Neural cell (in vitro differentiated cells): ENCODE results near the gene SUSD4. TPM values are rescaled to one million over a fixed set of nuclear protein-coding genes. Genes with fewer than 3 reads are reported as not detected.

ENCODE experiments used
- H2AFZ ChIP-seq: fragments of 200-600, 300-800 bp; sonication (generic), shearing (Covaris generic); 2 replicates; pipeline ENCODE4 v1.6.0; 2014; ENCODE audit warnings: low read depth, mild to moderate bottlenecking, antibody characterized with exemption, low read length, moderate library complexity
- H3F3A ChIP-seq: fragments of 200-600 bp; shearing (Covaris generic); 2 replicates; pipeline ENCODE4 v1.6.1; 2016; ENCODE audit warnings: mild to moderate bottlenecking, moderate library complexity, mixed read lengths, antibody characterized with exemption, low read length; ENCODE audit not compliant: insufficient read depth, poor library complexity, severe bottlenecking
- H3K27ac ChIP-seq: fragments of 200-600, 300-800 bp; sonication (generic), shearing (Covaris generic); 2 replicates; pipeline ENCODE4 v1.5.1; 2014; ENCODE audit warnings: mild to moderate bottlenecking, low read length, moderate library complexity
- H3K27me3 ChIP-seq: fragments of 300-800, 200-600 bp; sonication (generic), shearing (Covaris generic); 2 replicates; pipeline ENCODE4 v1.6.0; 2014; ENCODE audit warnings: mild to moderate bottlenecking, low read depth, low read length, moderate library complexity; ENCODE audit not compliant: insufficient read depth
- H3K36me3 ChIP-seq: fragments of 300-800, 200-600 bp; sonication (generic), shearing (Covaris generic); 2 replicates; pipeline ENCODE4 v1.5.1; 2014; ENCODE audit warnings: mild to moderate bottlenecking, antibody characterized with exemption, low read length, moderate library complexity; ENCODE audit not compliant: insufficient read depth
- H3K4me2 ChIP-seq: fragments of 300-800, 200-600 bp; sonication (generic), shearing (Covaris generic); 2 replicates; pipeline ENCODE4 v1.6.0; 2014; ENCODE audit warnings: mild to moderate bottlenecking, low read length
- H3K4me3 ChIP-seq: fragments of 300-800, 200-600 bp; sonication (generic), shearing (Covaris generic); 2 replicates; pipeline ENCODE4 v1.5.1; 2014; ENCODE audit warnings: mild to moderate bottlenecking, low read length, moderate library complexity
- H3K79me2 ChIP-seq: fragments of 200-600 bp; shearing (Covaris generic); replicated peaks from 2 replicates; pipeline ENCODE4 v1.6.0; 2014; ENCODE audit warnings: mild to moderate bottlenecking, low read length, moderate library complexity; ENCODE audit not compliant: insufficient read depth
- H3K9ac ChIP-seq: fragments of 300-800, 200-600 bp; sonication (generic), shearing (Covaris generic); 2 replicates; pipeline ENCODE4 v1.6.1; 2016; ENCODE audit warnings: mild to moderate bottlenecking, low read length, mixed read lengths
- H3K9me2 ChIP-seq: fragments of 200-600 bp; shearing (Covaris generic); 2 replicates; pipeline ENCODE4 v1.6.1; 2016; ENCODE audit warnings: mild to moderate bottlenecking, low read length, mixed read lengths; ENCODE audit not compliant: insufficient read depth
- H3K9me3 ChIP-seq: fragments of 200-600, 300-800 bp; sonication (generic), shearing (Covaris generic); 2 replicates; pipeline ENCODE4 v1.6.1; 2016; ENCODE audit warnings: mild to moderate bottlenecking, mixed run types, low read length, moderate library complexity, mixed read lengths
- H4K20me1 ChIP-seq: fragments of 200-600 bp; shearing (Covaris generic); 2 replicates; pipeline ENCODE4 v1.6.1; 2016; ENCODE audit warnings: mild to moderate bottlenecking, mixed run types; ENCODE audit not compliant: insufficient read depth
- EP300 ChIP-seq: fragments of 450-650 bp; conservative IDR thresholded peaks from 2 replicates; pipeline ENCODE4 v1.6.1; 2014; ENCODE audit warnings: antibody characterized with exemption, mild to moderate bottlenecking, moderate library complexity; ENCODE audit not compliant: poor library complexity, severe bottlenecking
- EZH2 ChIP-seq: fragments of 200-600, 300-800 bp; shearing (Covaris generic), sonication (generic); IDR thresholded peaks from 2 replicates; pipeline ENCODE4 v1.6.1; 2014; ENCODE audit warnings: antibody characterized with exemption, low read length, borderline replicate concordance, mild to moderate bottlenecking; ENCODE audit not compliant: insufficient read depth, poor library complexity, severe bottlenecking
- MXI1 ChIP-seq: fragments of 450-650 bp; conservative IDR thresholded peaks from 2 replicates; pipeline ENCODE4 v1.6.1; 2014; ENCODE audit warnings: antibody characterized with exemption, mild to moderate bottlenecking; ENCODE audit not compliant: poor library complexity, severe bottlenecking
- POLR2AphosphoS5 ChIP-seq: IDR thresholded peaks from 2 replicates; pipeline ENCODE4 v1.6.1; 2012
- RAD21 ChIP-seq: fragments of 450-650 bp; conservative IDR thresholded peaks from 2 replicates; pipeline ENCODE4 v1.6.1; 2014; ENCODE audit warnings: antibody characterized with exemption, mild to moderate bottlenecking, moderate library complexity
- SMC3 ChIP-seq: fragments of 450-650 bp; conservative IDR thresholded peaks from 2 replicates; pipeline ENCODE4 v1.6.1; 2014; ENCODE audit warnings: antibody characterized with exemption, mild to moderate bottlenecking, moderate library complexity; ENCODE audit not compliant: poor library complexity
- TAF1 ChIP-seq: IDR thresholded peaks from 2 replicates; pipeline ENCODE4 v1.6.1; 2012; ENCODE audit warnings: low read depth
- polyA plus RNA-seq: library from polyadenylated mRNA; depleted of rRNA; stranded (reverse); fragments of >200 nt; gene quantifications from 2 replicates; pipeline ENCODE4 v1.2.3, GENCODE V29; 2014
- TF ChIP-seq, protein P1 (sequence below): IDR thresholded peaks from 2 replicates; pipeline ENCODE4 v1.6.1; 2012; ENCODE audit warnings: borderline replicate concordance
- TF ChIP-seq, protein P2 (sequence below): fragments of 450-650 bp; IDR thresholded peaks from 2 replicates; pipeline ENCODE4 v1.5.1; 2014; ENCODE audit warnings: antibody characterized with exemption, mild to moderate bottlenecking, moderate library complexity; ENCODE audit not compliant: poor library complexity, severe bottlenecking

The SUSD4 gene
- polyA plus RNA-seq, 1 donor from 2014 or later, result 31.5 TPM

DNA sequence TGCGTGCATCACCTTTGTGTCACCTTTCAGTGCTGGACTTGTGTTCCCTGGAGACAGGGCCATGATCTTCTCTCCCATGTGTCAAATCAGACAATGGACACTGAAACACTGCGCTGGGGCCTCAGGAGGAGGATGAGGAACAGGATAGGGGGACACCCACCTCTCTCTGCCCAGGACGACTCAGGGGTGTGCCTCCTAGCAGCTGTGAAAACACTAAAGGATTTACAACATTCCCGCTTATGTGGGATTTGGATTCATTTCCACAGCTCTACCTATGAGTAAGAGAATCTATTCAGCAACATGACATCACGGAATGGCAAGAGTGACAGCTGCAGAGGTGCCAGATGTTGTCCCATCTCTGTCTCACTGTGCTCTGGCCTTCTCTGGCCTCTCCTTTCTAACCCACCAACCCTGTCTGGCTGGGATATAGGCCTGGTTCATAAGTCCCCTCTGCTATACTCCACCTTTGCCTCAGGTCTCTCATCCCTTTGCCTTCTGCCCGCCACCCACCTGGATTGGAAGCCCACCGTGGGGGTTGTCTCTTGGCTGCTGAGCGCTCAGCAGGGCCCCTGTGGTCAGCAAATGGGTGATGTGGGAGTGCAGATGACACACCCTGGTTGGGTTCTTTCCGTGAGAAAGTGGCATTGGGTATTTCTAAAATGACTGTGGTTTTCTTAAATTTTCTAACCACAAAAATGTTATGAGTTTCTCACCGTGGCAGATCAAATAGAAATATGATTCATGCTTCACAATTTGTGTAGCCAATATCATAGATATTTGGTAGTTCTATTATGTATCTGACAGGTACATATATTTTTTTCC lies 173.9 kb downstream of the SUSD4 start:
- H3K4me2 ChIP-seq, result no peak overlapping the region
- H3K27ac ChIP-seq, result no peak overlapping the region
- TF ChIP-seq EZH2 (no peak), POLR2AphosphoS5 (no peak), RAD21 (no peak), SMC3 (no peak), TAF1 (no peak), EP300 (no peak), MXI1 (no peak)
- TF ChIP-seq, protein P1, sequence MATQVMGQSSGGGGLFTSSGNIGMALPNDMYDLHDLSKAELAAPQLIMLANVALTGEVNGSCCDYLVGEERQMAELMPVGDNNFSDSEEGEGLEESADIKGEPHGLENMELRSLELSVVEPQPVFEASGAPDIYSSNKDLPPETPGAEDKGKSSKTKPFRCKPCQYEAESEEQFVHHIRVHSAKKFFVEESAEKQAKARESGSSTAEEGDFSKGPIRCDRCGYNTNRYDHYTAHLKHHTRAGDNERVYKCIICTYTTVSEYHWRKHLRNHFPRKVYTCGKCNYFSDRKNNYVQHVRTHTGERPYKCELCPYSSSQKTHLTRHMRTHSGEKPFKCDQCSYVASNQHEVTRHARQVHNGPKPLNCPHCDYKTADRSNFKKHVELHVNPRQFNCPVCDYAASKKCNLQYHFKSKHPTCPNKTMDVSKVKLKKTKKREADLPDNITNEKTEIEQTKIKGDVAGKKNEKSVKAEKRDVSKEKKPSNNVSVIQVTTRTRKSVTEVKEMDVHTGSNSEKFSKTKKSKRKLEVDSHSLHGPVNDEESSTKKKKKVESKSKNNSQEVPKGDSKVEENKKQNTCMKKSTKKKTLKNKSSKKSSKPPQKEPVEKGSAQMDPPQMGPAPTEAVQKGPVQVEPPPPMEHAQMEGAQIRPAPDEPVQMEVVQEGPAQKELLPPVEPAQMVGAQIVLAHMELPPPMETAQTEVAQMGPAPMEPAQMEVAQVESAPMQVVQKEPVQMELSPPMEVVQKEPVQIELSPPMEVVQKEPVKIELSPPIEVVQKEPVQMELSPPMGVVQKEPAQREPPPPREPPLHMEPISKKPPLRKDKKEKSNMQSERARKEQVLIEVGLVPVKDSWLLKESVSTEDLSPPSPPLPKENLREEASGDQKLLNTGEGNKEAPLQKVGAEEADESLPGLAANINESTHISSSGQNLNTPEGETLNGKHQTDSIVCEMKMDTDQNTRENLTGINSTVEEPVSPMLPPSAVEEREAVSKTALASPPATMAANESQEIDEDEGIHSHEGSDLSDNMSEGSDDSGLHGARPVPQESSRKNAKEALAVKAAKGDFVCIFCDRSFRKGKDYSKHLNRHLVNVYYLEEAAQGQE, result no peak
- TF ChIP-seq, protein P2, sequence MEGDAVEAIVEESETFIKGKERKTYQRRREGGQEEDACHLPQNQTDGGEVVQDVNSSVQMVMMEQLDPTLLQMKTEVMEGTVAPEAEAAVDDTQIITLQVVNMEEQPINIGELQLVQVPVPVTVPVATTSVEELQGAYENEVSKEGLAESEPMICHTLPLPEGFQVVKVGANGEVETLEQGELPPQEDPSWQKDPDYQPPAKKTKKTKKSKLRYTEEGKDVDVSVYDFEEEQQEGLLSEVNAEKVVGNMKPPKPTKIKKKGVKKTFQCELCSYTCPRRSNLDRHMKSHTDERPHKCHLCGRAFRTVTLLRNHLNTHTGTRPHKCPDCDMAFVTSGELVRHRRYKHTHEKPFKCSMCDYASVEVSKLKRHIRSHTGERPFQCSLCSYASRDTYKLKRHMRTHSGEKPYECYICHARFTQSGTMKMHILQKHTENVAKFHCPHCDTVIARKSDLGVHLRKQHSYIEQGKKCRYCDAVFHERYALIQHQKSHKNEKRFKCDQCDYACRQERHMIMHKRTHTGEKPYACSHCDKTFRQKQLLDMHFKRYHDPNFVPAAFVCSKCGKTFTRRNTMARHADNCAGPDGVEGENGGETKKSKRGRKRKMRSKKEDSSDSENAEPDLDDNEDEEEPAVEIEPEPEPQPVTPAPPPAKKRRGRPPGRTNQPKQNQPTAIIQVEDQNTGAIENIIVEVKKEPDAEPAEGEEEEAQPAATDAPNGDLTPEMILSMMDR, result no peak
- no peak overlapping the region for H3K4me3 ChIP-seq
- no peaks in the 10 kb centered on the region for H3K9me2 ChIP-seq
- H3K9ac ChIP-seq, result no peak overlapping the region
- H4K20me1 ChIP-seq, result no peaks in the 10 kb centered on the region
- no peaks in the 10 kb centered on the region for H3K79me2 ChIP-seq
- no peaks in the 10 kb centered on the region for H3K27me3 ChIP-seq
- H3K9me3 ChIP-seq, result no peaks in the 10 kb centered on the region
- H2AFZ ChIP-seq, result no peak overlapping the region
- no peaks in the 10 kb centered on the region for H3K36me3 ChIP-seq
- no peaks in the 10 kb centered on the region for H3F3A ChIP-seq

DNA sequence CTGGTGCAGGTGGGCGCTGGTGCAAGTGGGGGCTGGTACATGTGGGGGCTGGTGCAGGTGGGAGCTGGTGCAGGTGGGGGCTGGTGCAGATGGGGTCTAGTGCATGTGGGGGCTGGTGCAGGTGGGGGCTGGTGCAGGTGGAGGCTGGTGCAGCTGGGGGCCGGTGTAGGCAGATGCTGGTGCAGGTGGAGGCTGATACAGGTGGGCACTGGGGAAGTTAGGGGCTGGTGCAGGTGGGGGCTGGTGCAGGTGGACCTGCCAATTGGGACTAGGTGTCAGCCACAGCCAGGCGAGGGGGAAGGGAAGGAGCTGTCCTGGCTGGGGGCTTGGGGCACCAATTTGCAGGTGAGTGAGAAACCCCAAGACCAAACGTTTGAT lies 174.5 kb downstream of the SUSD4 start:
- Histone ChIP-seq H4K20me1 (no peaks in the 10 kb centered on the region), H3F3A (no peaks in the 10 kb centered on the region), H2AFZ (no peak overlapping the region), H3K9ac (no peak overlapping the region), H3K36me3 (no peaks in the 10 kb centered on the region), H3K9me2 (no peaks in the 10 kb centered on the region), H3K9me3 (no peaks in the 10 kb centered on the region), H3K4me2 (no peak overlapping the region), H3K27me3 (no peaks in the 10 kb centered on the region), H3K27ac (no peak overlapping the region), H3K4me3 (no peak overlapping the region), H3K79me2 (no peaks in the 10 kb centered on the region)
- no peak for TF ChIP-seq RAD21
- TF ChIP-seq EP300, result no peak
- TF ChIP-seq EZH2, result no peak
- TF ChIP-seq MXI1, result no peak
- no peak for TF ChIP-seq TAF1
- TF ChIP-seq, protein P2, result no peak
- TF ChIP-seq, protein P1, result no peak
- no peak for TF ChIP-seq SMC3
- no peak for TF ChIP-seq POLR2AphosphoS5
